OCI-LY1 (cell line): ENCODE measurements around the gene CYBA.

ENCODE experiments used
- EZH2 ChIP-seq: fragments of 200-600 bp; sonication (generic), shearing (Covaris generic); IDR thresholded peaks from 2 replicates; pipeline ENCODE4 v1.8.0; 2017; ENCODE audit warnings: borderline replicate concordance, mixed run types, mild to moderate bottlenecking, antibody characterized with exemption, low read length, moderate library complexity, mixed read lengths
- TF ChIP-seq, protein P1 (sequence below): fragments of 200-600 bp; sonication (generic), shearing (Covaris generic); IDR thresholded peaks from 2 replicates; pipeline ENCODE4 v1.5.1; 2017; ENCODE audit warnings: mild to moderate bottlenecking, antibody characterized with exemption, low read length, moderate library complexity, mixed read lengths

DNA sequence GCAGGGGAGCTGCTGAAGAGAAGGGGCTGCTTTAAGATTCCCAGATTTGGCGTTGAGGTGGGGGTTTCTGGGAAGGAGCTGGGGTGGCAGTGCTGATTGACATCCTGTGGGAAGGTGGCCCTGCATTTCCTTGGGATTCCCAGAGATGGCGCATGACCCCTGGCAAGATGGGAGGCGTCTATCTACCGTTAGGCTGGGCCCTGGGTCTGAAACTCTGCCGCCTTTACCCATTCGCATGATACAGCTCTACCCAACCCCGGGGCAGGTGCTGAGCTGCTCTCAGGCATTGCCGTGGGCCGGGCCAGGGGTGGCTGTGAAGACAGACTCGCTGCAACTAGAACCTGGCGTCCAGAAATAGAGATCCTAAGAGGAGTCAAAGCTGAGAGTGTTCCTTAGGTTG, 21.9 kb upstream of the CYBA start:
- TF ChIP-seq, protein P1, sequence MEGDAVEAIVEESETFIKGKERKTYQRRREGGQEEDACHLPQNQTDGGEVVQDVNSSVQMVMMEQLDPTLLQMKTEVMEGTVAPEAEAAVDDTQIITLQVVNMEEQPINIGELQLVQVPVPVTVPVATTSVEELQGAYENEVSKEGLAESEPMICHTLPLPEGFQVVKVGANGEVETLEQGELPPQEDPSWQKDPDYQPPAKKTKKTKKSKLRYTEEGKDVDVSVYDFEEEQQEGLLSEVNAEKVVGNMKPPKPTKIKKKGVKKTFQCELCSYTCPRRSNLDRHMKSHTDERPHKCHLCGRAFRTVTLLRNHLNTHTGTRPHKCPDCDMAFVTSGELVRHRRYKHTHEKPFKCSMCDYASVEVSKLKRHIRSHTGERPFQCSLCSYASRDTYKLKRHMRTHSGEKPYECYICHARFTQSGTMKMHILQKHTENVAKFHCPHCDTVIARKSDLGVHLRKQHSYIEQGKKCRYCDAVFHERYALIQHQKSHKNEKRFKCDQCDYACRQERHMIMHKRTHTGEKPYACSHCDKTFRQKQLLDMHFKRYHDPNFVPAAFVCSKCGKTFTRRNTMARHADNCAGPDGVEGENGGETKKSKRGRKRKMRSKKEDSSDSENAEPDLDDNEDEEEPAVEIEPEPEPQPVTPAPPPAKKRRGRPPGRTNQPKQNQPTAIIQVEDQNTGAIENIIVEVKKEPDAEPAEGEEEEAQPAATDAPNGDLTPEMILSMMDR, result peak; percentile 8; the same call in 1 of the 2 replicates
- no peak for TF ChIP-seq EZH2
